LNCaP clone FGC (cell line): ENCODE data around the gene P3H3.
"Not testable (repeated sequence)": the region's sequence is repeated elsewhere in the genome, so short reads cannot be mapped to it uniquely, and the experiment has no call there.

Source experiments
- DNase-seq: peaks from one replicate; pipeline ENCODE4 v3.0.0-alpha.2; 2011; ENCODE audit warnings: low read depth
- H3K4me3 ChIP-seq: 2 replicates; pipeline ENCODE4 v1.5.1; 2011; ENCODE audit warnings: mild to moderate bottlenecking, low read depth, low read length, control low read depth
- TF ChIP-seq, protein P1 (sequence below): IDR thresholded peaks from 2 replicates; pipeline ENCODE4 v1.5.1; 2012; ENCODE audit warnings: mild to moderate bottlenecking; ENCODE audit not compliant: control insufficient read depth, insufficient read depth; ENCODE audit errors: extremely low read depth

P3H3 gene

GRCh38 chr12:6858799-6859198 lies 30.6 kb downstream of the P3H3 start:
- H3K4me3 ChIP-seq, result no peak overlapping the region
- no peak for DNase-seq
- TF ChIP-seq, protein P1, sequence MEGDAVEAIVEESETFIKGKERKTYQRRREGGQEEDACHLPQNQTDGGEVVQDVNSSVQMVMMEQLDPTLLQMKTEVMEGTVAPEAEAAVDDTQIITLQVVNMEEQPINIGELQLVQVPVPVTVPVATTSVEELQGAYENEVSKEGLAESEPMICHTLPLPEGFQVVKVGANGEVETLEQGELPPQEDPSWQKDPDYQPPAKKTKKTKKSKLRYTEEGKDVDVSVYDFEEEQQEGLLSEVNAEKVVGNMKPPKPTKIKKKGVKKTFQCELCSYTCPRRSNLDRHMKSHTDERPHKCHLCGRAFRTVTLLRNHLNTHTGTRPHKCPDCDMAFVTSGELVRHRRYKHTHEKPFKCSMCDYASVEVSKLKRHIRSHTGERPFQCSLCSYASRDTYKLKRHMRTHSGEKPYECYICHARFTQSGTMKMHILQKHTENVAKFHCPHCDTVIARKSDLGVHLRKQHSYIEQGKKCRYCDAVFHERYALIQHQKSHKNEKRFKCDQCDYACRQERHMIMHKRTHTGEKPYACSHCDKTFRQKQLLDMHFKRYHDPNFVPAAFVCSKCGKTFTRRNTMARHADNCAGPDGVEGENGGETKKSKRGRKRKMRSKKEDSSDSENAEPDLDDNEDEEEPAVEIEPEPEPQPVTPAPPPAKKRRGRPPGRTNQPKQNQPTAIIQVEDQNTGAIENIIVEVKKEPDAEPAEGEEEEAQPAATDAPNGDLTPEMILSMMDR, result no peak

DNA sequence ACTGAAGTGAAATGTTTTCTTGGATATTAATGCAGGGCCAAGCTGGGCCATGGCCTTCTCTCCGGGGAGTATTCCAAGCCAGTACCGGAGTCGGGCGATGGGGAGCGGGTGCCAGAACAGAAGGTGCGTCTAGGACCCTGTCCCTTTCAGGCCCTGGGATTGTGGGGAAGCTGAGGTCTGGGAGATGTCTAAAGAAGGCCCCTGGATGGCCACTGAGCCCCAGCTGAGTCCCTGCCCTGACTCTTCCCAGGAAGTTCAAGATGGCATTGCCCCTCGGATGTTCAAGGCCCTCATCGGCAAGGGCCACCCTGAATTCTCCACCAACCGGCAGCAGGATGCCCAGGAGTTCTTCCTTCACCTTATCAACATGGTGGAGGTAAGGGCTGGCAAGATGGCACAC lies 31.9 kb downstream of the P3H3 start:
- no peak overlapping the region for H3K4me3 ChIP-seq
- TF ChIP-seq, protein P1, result no peak
- DNase-seq, result no peak

- no peak for DNase-seq
- H3K4me3 ChIP-seq, result no peak overlapping the region
- TF ChIP-seq, protein P1, result no peak
Observed at GRCh38 chr12:6860942-6861341, 32.7 kb downstream of the P3H3 start.

DNA sequence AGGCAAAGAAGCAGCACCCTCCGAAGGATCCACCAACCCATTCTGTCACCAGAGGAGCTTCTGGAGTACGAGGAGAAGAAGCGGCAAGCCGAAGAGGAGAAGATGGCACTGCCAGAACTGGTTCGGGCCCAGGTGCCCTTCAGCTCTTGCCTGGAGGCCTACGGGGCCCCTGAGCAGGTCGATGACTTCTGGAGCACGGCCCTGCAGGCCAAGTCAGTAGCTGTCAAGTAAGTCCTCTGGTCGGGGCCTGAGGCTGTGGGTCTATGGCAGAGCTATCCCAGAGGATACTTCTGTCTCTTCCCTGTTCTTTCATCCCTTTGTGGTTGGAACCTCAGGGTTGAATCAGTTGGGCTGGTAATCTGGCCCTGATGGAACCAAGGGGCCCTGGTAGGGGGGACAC lies 33.2 kb downstream of the P3H3 start:
- H3K4me3 ChIP-seq, result no peak overlapping the region
- no peak for DNase-seq
- TF ChIP-seq, protein P1, result no peak

- no peak overlapping the region for H3K4me3 ChIP-seq
- no peak for DNase-seq
- TF ChIP-seq, protein P1, result no peak
Observed at GRCh38 chr12:6863033-6863432, 34.8 kb downstream of the P3H3 start.

DNA sequence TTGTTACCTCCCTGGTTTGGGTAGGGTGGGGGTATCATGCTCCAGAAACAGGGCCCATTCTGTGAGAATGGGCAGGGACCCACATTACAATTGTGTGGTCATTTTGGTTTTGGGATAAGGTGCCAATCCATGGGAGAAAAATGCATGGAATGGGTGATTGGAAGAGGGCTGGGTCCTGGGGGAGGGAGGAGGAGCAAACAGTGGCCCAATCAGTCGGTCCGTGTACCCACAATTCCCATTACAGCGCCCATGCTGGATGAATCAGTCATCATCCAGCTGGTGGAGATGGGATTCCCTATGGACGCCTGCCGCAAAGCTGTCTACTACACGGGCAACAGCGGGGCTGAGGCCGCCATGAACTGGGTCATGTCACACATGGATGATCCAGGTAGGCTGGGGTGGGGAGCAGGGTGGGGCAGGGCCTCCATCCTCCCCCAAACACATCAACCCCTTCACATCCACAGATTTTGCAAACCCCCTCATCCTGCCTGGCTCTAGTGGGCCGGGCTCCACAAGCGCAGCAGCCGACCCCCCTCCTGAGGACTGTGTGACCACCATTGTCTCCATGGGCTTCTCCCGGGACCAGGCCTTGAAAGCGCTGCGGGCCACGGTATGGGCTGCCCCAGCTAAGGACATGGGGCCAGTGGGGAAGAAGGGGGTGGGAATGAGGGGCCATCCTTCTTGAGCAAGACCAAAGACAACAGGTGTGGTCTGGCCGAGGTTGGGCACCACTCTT lies 35.5 kb downstream of the P3H3 start:
- no peak overlapping the region for H3K4me3 ChIP-seq
- DNase-seq, result no peak
- TF ChIP-seq, protein P1, result no peak

- not testable (repeated sequence) for DNase-seq, H3K4me3 ChIP-seq
Observed at GRCh38 chr12:6865307-6865706, 37.1 kb downstream of the P3H3 start.
